Measurements from ENCODE around the gene CMTM1.

Gene CMTM1, protein sequence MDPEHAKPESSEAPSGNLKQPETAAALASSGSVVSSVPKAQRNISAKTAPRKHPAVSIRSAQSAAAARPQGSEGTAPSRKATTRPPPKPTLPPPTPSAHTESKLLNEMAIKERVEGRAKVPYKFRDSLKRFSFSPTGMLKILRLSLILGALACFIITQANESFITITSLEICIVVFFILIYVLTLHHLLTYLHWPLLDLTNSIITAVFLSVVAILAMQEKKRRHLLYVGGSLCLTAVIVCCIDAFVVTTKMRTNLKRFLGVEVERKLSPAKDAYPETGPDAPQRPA

DNA sequence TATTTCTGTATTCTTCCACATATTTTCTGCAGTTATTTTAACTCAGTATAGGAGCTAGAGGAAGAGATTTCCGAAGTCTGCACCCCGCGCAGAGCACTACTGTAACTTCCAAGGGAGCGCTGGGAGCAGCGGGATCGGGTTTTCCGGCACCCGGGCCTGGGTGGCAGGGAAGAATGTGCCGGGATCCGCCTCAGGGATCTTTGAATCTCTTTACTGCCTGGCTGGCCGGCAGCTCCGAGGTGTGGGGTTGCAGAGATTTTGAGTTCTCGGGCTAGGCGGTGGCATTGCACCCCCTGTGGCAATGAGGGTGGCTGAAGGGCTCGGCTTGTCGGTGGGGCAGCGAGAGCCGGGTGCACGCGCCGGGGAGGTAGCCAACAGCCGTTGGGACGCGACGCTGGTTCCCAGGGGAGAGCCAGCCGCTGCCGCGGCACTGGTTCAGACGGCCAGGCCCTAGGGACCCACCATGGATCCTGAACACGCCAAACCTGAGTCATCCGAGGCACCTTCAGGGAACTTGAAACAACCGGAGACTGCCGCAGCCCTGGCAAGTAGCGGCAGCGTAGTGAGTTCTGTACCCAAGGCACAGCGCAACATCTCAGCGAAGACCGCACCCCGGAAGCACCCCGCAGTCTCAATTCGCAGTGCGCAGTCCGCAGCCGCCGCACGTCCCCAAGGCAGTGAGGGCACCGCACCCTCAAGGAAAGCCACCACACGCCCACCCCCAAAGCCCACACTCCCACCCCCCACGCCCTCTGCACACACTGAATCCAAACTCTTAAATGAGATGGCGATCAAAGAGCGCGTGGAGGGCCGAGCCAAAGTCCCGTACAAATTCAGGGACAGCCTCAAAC, at the start of gene CMTM1:
Gene CMTM1 (plus strand): TSS at position 389 of the 851 bp plus-strand sequence. CDS start 75 bp downstream, at position 464.
- DNase-seq, result no peak

GRCh38 chr16:66516509-66516807, 49.8 kb upstream of the CMTM1 start:
- DNase-seq, result no peak

DNA sequence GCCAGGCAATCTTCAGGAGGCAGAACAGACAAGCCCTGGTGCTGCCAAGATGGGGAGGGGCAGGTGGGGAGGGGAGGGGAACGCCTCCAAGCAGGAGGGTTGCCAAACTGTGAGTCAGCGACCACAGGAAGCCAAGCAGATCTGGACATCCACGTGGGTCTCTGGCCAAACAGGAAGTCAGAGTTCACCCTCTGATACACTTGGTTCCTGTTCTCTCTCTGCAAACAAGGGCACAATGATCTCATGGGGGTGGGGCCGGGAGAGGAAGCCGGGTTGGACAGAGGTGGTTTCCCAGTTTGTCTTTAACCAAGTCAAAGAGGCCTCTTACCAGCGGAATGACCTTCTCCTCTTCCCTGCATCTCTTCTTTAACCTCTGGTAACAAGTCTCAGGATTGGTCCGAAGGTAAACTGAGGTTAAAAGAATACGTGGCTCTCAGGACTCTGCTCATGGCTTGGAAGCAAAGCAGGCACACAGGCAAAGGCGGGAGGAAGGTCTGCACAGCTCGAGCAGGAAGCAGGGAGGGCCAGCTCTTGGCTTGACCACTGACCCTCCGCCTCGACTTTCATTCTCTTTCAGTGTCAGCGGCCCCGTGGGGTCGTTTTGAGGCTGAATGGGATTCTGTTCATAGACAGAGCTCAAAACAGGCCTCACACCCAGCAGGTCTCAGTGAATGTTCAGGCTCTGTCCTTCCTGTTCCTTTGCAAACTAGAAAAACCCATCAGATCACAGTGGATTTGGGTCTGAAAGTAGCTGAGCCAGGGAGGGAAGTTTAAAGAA, 49.2 kb upstream of the CMTM1 start:
- DNase-seq, result no peak

DNA sequence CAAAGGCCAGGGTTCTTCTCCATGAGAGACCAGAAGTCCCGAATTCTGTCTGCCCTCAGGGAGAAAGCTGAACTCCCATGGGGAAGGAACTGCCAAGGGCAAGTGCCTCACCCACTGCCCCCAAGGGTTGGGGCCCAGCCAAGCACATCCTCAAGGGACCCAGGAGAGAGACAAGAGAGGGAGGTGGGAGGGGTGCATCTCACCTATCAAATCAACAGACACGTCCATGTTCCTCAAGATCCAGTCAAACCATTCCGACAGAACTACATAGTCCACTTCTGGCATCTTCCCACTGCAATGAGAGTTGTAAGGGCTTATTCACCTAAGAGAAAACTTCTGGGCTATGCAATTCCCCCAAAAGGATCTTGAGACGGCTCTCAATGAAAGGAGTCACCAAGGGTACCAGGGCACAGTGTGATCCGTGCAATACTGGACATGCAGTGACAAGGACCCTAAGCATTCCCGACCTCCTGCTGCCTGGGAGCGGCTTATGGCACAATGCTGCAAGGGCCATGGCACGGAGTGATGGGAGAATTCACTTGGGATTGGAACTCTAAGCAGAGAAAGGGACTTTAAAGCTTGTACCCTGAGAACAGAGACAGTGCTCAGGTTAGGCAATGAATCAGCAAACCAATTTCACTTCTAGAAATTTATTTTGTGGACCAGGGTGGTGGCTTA, 48.5 kb upstream of the CMTM1 start:
- DNase-seq, result no peak

DNA sequence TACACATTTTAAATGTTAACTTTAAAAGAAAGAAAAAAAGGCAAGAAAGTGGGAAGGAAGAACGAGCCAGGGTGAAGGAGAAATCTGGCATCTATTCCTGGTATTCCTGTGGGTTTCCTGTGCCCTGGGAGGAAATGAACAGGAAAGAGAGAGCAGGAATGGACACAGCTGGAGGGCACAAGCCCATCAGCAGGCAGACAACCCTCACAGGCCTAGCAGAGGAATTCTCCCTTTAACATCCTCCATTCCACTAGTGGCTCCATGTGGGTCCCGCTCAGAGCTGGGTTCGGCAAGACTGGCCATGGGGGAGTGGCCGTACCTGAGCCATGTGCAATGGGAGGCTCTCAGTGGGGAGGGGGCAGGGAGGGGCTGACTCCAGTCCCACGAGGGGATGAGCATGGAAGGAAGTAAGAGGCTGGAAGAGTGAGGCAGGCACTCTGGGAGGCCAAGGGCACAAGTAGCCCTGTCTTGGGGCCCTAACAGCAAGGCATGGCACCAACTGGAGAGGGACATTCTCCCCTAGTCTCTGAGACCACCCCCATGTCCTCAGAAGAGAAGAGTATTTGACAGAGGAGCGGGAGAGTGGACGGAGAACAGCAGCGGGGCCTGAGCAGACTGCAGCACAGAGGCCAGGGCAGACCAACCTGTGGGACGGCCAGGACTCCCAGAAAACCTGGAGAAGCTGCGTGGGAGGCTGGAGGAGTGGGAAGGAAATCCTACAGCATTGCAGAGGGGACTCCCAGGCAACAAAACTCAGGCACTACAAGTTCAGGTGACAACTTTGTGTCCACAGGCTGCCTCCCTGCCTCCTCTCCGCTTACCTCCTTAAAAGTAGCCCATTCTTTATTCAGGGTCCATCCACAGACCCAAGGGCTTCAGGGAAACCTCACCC, 46.5 kb upstream of the CMTM1 start:
- no peak for DNase-seq

DNA sequence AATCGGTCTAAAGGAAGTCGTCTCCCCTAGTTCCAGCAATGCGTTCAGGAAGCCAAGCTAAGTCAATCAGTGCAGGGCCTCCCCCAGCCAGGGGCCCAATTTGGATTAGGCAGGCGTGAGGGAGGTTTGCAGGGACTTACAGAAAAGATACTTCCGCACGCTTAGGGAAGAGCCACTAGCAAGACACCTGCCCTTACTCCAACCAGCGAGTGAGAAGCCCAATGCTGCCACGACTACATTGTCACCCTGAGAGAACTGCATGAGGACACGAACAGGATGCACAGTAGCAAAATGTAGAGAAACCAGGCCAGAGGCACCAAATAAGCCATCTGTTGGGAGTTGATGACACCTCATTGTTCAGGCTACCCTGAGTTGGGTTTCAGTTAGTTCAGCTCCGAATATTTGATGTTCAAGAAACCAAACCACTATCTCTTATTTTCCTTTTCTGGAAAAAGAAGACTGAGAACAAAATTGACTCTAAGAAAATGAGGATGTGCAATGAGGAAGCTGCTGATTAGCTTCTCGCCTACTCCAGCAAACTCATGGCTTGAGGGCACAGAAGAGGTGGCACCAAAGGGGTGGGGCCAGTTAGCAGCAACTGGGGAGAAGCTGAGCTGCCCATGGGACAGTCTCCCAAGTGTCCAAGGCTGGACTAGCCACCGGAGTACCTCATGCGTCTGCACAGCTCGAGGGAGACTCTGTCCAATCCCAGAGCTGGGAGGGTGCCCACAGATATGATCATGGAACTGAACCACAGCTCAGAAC, 45.7 kb upstream of the CMTM1 start:
- no peak for DNase-seq

GRCh38 chr16:66521252-66521713, 45.0 kb upstream of the CMTM1 start:
- DNase-seq, result no peak

GRCh38 chr16:66521951-66522771, 44.1 kb upstream of the CMTM1 start:
- no peak for DNase-seq

DNA sequence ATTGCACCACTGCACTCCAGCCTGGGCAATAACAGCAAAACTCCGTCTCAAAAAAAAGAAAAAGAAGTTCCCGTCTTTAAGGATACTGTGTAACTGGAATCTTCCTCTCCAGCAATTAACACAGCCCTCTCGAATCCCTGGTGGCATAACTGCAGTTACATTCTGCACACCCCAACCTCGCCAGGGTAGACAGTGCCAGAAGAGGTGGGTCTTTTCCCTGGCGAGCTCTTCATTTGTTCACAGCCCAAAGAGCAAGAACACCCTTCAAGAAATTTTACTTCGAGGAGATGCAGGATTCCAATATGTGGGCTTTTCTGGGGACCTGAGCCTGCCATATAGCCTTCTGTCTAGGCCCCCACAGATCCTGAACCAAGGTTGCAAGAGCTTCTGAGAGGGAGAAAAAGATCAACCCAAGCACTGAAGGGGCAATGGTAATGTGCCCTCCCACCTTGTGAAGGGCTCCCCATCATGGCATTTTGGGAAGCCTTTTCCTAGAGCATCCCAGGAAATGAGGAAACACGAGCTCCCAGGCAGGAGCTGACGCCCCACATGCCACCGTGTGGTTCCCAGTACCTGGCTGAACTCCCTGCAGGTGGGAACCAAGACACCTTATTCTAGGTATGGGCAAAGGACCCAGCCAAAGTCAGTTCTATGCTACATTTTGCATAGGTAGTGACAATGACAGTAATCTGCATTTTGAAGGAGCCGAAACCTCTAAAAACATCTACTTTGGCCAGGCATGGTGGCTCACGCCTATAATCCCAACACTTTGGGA, 43.2 kb upstream of the CMTM1 start:
- no peak for DNase-seq

GRCh38 chr16:66523861-66524354, 42.3 kb upstream of the CMTM1 start:
- DNase-seq, result no peak

GRCh38 chr16:66524601-66525164, 41.6 kb upstream of the CMTM1 start:
- DNase-seq, result no peak

DNA sequence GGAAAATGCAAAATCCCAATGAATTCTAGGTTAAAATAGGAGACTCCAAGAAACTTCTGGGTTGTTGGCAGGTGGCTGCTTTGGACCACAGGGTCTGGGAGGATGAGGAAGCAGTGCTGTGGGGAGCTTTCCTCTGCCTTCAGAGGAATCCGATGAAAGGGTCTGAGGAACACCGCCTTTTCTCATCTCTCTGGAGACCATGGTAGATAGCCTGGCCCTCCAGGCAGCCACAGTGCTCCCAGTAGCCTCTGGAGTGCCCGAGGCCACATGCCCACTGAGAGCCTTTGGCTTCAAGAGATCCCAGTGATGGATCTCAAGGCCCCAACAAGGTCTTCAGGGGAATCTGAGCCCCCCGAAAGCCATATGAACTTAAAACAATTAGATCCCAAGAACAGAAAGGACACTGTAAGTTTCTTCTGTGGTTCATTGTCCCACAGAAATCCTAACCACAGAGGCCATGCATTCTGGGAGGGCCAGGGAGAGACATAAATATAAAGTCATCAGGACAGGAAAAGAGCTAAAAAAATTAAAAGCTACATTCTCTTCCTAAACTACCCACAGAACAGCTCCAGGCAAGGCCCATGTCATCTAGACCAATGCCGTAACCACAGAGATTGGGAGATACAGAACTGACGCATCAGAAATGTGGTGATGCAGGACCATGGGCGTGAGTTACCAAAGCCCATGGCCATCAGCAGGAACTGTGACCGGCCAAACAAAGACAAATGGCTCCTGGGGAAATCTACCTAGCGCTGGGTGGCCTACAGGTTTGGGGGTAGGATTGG, 40.7 kb upstream of the CMTM1 start:
- no peak for DNase-seq

DNA sequence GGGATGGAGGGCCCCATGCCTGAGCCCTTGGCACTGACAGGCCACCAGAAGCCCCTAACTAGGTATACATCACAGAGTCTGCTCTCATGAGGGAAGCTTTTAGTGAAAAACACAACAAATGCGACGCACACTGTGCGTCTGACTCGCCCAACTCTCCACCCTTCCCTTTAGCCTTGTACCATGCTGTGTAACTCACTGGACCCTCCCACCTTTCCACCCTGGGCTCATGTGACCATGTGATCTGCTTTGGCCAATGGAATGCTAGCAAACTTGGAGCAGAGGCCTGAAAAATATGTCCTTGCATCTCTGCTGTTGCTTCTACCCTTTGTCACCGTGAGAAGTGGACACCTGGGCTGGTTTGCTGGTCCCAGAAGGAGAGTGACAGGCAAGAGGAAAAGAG, 37.9 kb upstream of the CMTM1 start:
- DNase-seq, result no peak

GRCh38 chr16:66529475-66529874, 36.8 kb upstream of the CMTM1 start:
- no peak for DNase-seq

DNA sequence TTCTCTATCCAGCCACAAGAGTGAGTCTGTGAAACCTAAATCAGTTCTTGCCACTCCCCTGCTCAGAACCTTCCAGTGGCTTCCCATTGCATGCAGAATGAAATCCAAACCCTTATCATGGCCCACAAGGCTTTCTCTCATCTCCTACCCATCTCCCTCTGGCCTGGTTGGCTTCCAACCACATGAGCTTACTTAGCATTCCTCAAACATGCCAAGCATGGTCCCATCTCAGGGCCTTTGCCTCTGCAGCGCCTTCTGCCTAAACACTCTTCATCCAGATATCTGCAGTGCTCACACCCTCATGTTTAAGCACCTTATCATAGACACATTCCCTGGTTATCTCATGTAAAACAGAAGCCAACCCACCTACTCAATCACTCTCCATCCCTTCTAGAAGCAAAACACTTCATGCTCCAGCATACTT, 31.9 kb upstream of the CMTM1 start:
- no peak for DNase-seq

GRCh38 chr16:66536525-66536924, 29.7 kb upstream of the CMTM1 start:
- no peak for DNase-seq

DNA sequence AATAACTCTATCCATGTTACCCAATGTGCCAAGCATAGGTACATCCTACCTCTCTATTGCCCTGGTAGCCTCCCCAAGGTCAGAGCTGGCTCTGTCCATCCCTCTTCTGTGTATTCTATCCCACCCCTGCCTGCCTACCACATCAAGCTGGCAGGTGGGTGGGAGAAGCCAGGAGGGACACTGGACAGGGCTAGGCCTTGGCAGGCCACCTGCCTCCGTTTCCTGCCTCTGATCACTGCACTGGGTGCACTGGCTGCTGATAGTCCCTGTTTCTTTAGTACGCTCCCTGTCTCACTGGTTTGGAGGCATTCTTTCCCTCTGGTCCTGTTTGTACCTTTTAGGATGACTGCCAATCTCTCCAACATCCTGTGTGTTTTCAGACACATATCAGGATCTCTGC, 29.0 kb upstream of the CMTM1 start:
- no peak for DNase-seq

- DNase-seq, result no peak
Measured at GRCh38 chr16:66538910-66539309, 27.3 kb upstream of the CMTM1 start.

Data from NCI-H524 (cell line).